ENCODE results near the gene SCARB1.
A peak's percentile ranks its signal among the peaks of the same experiment; 100 is the strongest.

The SCARB1 gene

DNA sequence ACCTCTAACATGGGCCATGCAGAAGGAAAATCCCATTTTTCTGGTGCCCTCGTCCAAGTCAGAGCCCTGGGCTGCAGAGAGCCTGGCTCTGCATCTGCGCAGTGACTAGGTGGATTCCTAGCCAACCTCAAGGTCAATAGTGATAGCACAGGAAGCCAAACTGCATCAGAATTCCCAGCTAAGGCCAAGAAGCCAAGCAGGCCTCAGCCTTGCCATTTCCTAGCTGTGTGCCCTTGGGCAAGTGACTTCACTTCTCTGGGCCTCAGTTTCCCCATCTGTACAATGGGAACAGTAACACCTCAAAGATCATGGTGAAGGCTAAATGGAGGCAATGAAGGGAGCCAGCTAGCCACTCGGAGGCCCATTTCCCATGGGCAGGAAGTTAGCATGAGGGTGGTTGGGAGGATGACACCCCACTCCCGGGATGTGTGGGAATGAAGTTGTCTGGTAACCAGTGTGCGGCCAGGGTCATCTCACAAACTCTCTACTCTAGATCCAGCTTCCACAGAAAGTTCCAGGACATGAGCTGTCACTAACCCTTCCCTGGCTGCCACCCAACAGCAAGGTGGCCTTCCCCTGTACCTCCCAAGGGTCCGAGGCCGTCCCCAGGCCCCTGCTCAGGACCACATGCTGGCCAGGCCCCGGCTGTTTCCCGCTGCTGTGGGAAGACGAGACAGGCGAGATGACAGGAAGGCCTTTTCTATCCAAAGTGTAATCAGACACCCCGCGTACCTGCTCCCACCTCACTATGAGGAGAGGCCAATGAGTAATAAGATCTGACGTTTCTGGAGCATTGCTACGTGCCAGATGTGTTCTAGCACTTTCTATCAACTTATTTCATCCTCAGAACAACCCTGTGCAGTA is 125.7 kb downstream of the SCARB1 start:
- Histone ChIP-seq H3K4me1 (ENCODE audit: control insufficient read depth, insufficient read depth, low read length) (peaks cover 22% of the 10 kb centered on the region), H3K27ac (ENCODE audit: low read depth, low read length) (peak overlapping the region; percentile 20), H3K4me3 (ENCODE audit: low read length) (no peak overlapping the region), H3K9ac (ENCODE audit: low read length) (no peak overlapping the region), H3K27me3 (ENCODE audit: control insufficient read depth, insufficient read depth, low read length) (no peaks in the 10 kb centered on the region), H3K36me3 (ENCODE audit: control insufficient read depth, insufficient read depth, low read length) (no peaks in the 10 kb centered on the region)

DNA sequence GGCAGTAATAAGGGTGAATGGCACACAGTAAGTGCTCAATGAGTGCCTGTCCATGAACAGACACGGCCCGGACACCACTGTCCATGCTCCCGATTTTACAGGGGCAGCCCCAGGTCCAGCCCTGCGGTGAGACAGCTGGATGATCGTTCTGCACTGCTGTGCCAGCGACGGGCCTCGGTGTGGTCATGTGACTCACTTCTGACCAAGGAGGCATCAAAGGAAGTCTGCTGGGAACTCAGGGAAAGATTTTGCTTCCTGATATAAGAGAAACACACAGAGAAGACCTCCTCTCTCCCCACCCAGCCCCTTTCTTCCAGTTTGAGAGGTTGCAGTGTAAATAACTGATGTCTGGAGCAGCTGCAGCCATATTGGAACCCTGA is 126.6 kb downstream of the SCARB1 start:
- Histone ChIP-seq H3K27me3 (ENCODE audit: control insufficient read depth, insufficient read depth, low read length) (no peaks in the 10 kb centered on the region), H3K27ac (ENCODE audit: low read depth, low read length) (peak overlapping the region; percentile 20), H3K4me1 (ENCODE audit: control insufficient read depth, insufficient read depth, low read length) (peaks cover 18% of the 10 kb centered on the region), H3K4me3 (ENCODE audit: low read length) (no peak overlapping the region), H3K9ac (ENCODE audit: low read length) (no peak overlapping the region), H3K36me3 (ENCODE audit: control insufficient read depth, insufficient read depth, low read length) (no peaks in the 10 kb centered on the region)

DNA sequence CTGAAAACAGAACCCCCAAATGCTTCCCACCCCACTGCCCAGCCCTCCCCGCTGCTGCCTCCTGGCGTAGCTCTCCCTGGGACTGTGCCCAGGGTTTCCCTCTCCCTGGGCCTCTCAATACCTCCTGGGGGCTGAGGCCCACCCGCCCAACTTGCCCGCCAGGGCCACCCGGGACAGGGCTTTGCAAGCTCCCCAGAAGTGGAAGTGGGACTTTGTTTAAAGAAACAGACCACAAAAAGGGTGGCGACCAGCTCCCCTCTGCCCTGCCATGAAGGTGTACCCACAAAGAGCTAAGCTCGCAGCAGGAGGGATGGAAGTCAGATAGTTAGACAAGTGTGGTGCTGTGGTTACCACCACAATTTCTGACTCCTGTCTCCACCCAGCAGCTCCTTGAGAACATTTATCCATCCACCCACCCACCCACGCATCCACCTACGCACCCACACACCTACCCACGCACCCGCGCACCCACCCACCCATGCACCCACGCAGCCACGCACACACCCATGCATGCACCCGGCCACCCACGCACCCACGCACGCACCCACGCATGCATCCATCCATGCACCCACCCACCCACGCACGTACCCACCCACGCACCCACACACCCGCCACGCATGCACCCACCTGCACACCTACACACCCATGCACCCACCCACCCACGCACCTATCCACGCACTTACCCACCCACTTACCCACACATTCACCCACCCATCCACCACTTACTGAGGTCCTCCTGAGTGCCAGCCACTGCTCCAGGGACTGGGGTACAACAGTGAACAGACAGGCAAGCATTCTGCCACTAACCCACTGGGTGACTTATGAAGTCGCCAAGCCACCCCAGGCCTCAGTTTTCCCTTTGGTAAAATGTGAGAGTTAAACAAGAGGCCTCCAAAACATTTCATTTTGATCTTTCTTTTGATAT is 127.3 kb downstream of the SCARB1 start:
- no peaks in the 10 kb centered on the region for H3K36me3 ChIP-seq (ENCODE audit: control insufficient read depth, insufficient read depth, low read length)
- peak overlapping the region; percentile 15 for H3K27ac ChIP-seq (ENCODE audit: low read depth, low read length)
- H3K27me3 ChIP-seq (ENCODE audit: control insufficient read depth, insufficient read depth, low read length) = no peaks in the 10 kb centered on the region
- no peak overlapping the region for H3K9ac ChIP-seq (ENCODE audit: low read length)
- peaks cover 13% of the 10 kb centered on the region for H3K4me1 ChIP-seq (ENCODE audit: control insufficient read depth, insufficient read depth, low read length)
- no peak overlapping the region for H3K4me3 ChIP-seq (ENCODE audit: low read length)

DNA sequence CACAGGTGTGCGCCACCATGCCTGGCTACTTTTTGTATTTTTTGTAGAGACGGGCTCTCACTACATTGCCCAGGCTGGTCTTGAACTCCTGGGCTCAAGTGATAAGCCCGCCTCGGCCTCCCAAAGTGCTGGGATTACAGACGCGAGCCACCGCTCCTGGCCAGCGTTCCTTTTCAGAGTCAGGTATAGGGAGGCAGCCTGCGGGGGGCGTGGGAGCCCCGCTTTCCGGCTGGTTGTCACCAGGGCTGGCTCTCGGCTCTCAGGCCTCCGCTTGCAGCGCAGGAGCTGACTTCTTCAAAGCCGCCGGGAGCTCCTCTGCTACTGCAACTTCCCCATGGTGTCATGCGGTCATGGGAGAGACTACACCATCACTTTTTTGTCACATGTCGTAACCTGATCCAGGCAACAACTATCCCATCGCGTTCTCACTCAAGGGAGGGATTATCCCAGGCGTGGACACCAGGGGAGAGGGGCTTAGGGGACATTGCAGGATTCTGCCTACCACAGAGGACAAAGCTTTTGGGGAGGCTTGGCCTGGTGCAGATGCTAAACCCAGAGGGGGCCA is 129.4 kb downstream of the SCARB1 start:
- Histone ChIP-seq H3K36me3 (ENCODE audit: control insufficient read depth, insufficient read depth, low read length) (no peaks in the 10 kb centered on the region), H3K4me3 (ENCODE audit: low read length) (no peak overlapping the region), H3K9ac (ENCODE audit: low read length) (peak overlapping the region; percentile 13), H3K27ac (ENCODE audit: low read depth, low read length) (peak overlapping the region; percentile 30), H3K4me1 (ENCODE audit: control insufficient read depth, insufficient read depth, low read length) (peaks cover 4% of the 10 kb centered on the region), H3K27me3 (ENCODE audit: control insufficient read depth, insufficient read depth, low read length) (no peaks in the 10 kb centered on the region)

DNA sequence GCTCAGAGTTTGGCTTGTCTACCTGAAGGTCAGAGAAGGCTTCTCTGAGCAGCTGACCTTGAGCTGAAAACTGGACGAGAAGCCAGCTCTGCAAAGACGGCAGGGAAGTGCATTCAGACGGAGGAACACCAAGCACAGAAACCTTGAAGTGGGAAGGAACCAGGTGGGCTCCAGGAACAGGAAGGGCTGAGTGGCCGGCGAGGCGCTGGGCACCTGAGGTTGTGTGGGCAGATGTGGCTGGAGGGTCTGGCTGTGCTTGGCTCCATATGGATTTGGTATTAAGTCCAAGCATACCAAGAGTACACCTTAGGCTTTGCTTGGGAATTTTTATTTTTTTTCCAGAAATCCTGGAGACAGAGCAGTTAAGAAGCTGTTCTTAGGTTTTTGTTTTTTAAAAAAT is 130.6 kb downstream of the SCARB1 start:
- Histone ChIP-seq H3K36me3 (ENCODE audit: control insufficient read depth, insufficient read depth, low read length) (no peaks in the 10 kb centered on the region), H3K27ac (ENCODE audit: low read depth, low read length) (no peak overlapping the region), H3K4me1 (ENCODE audit: control insufficient read depth, insufficient read depth, low read length) (peaks cover 4% of the 10 kb centered on the region), H3K27me3 (ENCODE audit: control insufficient read depth, insufficient read depth, low read length) (no peaks in the 10 kb centered on the region), H3K4me3 (ENCODE audit: low read length) (no peak overlapping the region), H3K9ac (ENCODE audit: low read length) (no peak overlapping the region)

DNA sequence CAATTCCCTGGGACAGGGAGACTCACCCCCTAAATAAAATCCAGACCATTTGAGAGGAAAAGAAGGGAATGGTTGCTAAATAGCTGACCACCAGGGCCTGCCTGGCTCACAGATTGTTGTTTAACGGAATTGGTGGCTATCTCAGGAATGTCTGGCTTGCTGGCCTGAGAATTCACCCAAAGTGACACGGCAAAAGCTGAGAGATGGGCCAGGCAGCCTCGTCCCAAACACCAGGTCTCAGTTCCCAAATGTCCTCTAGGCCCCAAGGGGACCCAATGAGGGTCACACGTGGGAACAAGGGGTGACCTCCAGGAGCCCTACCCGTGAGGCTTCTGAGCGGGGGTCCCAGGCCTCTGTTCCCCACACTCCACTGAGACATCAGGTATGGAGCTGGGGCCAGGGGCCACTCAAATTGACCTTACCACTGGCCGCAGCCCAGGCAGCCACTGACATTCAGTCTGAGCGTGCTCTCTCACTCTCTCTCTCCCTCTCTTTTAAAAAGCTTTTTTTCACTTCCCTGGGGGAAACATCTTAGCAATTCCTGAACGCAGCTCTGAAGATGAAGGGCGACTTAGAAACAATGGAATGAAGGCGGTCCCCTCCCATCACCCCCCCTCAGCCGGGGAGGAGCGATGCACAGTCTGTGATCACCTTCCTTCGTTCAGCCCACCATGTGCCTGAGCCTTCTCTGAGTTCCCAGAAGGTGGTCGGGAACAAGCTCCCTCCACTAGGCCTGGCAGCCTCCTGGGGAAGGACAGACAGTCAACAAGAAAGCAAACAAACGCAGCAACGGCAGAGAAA is 131.2 kb downstream of the SCARB1 start:
- Histone ChIP-seq H3K9ac (ENCODE audit: low read length) (no peak overlapping the region), H3K4me1 (ENCODE audit: control insufficient read depth, insufficient read depth, low read length) (peaks cover 4% of the 10 kb centered on the region), H3K27ac (ENCODE audit: low read depth, low read length) (no peak overlapping the region), H3K4me3 (ENCODE audit: low read length) (no peak overlapping the region), H3K27me3 (ENCODE audit: control insufficient read depth, insufficient read depth, low read length) (no peaks in the 10 kb centered on the region), H3K36me3 (ENCODE audit: control insufficient read depth, insufficient read depth, low read length) (no peaks in the 10 kb centered on the region)

DNA sequence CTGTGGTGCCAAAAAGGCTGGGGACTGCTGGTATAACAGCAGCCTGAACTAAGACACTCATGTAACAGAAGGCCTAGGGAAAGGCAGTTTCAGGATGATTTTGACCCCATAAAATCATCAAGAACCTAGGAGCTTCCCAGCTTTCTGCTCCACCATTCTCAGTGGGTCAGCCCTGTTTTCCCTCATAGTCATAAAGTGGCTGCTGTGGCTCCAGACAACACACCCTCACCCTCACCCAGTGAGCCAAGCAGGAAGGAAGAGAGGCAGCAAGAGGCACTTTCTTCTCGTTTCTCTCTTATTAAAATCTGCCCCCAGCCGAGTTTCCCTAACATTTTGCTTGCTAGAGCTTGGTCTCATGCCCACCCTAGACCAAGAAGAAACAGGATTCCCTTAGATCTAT is 131.8 kb downstream of the SCARB1 start:
- no peak overlapping the region for H3K4me3 ChIP-seq (ENCODE audit: low read length)
- no peaks in the 10 kb centered on the region for H3K27me3 ChIP-seq (ENCODE audit: control insufficient read depth, insufficient read depth, low read length)
- H3K4me1 ChIP-seq (ENCODE audit: control insufficient read depth, insufficient read depth, low read length) = peaks cover 4% of the 10 kb centered on the region
- H3K27ac ChIP-seq (ENCODE audit: low read depth, low read length) = no peak overlapping the region
- H3K9ac ChIP-seq (ENCODE audit: low read length) = no peak overlapping the region
- no peaks in the 10 kb centered on the region for H3K36me3 ChIP-seq (ENCODE audit: control insufficient read depth, insufficient read depth, low read length)

DNA sequence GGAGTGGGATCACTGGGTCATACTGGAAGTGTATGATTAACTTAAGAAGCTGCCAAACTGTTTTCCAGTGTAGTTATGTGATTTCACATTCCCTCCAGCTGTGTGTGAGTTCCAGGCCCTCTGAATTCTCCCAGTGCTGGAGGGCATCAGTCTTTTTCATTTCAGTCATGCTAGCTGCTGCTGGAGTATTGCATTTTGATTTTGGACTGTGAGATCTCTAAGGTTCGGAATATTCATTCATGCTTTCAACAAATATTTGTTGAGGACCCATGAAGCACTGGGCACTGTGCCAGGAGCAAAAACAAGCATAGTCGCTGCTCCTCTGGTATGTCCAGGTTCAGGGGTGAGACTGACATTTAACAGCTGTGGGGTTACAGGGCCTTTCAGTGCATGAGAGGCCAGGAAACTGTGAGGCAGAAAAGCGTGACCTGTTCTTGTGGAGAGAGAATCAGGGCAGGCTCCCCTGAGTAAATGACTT is 133.2 kb downstream of the SCARB1 start:
- no peak overlapping the region for H3K4me3 ChIP-seq (ENCODE audit: low read length)
- H3K27me3 ChIP-seq (ENCODE audit: control insufficient read depth, insufficient read depth, low read length) = no peaks in the 10 kb centered on the region
- peak overlapping the region; percentile 8 for H3K27ac ChIP-seq (ENCODE audit: low read depth, low read length)
- H3K9ac ChIP-seq (ENCODE audit: low read length) = no peak overlapping the region
- H3K4me1 ChIP-seq (ENCODE audit: control insufficient read depth, insufficient read depth, low read length) = peaks cover 7% of the 10 kb centered on the region
- H3K36me3 ChIP-seq (ENCODE audit: control insufficient read depth, insufficient read depth, low read length) = no peaks in the 10 kb centered on the region

DNA sequence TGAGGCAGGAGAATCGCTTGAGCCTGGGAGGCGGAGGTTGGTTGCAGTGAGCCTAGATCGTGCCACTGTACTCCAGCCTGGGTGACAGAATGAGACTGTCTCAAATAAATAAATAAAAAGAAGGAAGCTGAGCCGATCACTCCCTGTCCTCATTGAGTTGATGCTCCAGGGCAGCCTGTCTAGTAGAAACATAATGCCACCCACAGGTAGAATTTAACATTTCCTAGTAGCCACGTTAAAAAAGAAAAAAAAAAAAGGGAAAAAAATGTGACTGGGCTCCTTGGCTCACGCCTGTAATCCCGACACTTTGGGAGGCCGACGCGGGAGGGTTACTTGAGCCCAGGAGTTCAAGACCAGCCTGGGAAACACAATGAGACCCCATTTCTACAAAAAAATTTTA is 135.7 kb downstream of the SCARB1 start:
- no peaks in the 10 kb centered on the region for H3K27me3 ChIP-seq (ENCODE audit: control insufficient read depth, insufficient read depth, low read length)
- no peaks in the 10 kb centered on the region for H3K36me3 ChIP-seq (ENCODE audit: control insufficient read depth, insufficient read depth, low read length)
- peaks cover 5% of the 10 kb centered on the region for H3K4me1 ChIP-seq (ENCODE audit: control insufficient read depth, insufficient read depth, low read length)
- no peak overlapping the region for H3K9ac ChIP-seq (ENCODE audit: low read length)
- no peak overlapping the region for H3K27ac ChIP-seq (ENCODE audit: low read depth, low read length)
- no peak overlapping the region for H3K4me3 ChIP-seq (ENCODE audit: low read length)

DNA sequence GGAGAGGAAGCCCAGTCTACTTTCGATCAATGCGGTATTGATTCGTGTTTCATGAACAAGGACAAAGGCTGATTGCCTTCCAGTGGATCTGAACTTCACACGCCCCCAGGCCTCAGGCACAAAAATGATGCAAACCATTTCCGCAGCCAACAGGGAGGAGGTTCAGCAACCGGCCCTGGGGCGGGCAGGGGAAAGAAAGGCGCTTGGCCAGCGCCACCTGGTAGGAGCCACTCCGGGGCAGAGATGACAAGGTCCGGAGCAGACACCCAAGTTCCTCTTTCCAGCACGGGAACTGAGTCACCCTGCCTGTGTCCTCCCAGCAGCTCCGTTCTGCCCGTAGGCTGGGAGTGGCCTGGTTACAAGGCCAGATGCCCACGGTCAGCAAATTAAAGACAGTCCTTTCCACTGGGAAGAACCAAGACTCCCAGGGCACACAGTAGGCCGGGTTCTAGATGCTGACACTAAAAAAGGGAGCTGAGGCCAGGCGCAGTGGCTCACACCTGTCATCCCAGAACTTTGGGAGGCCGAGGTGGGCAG is 136.3 kb downstream of the SCARB1 start:
- Histone ChIP-seq H3K27ac (ENCODE audit: low read depth, low read length) (peak overlapping the region; percentile 45), H3K4me1 (ENCODE audit: control insufficient read depth, insufficient read depth, low read length) (peaks cover 3% of the 10 kb centered on the region), H3K36me3 (ENCODE audit: control insufficient read depth, insufficient read depth, low read length) (no peaks in the 10 kb centered on the region), H3K4me3 (ENCODE audit: low read length) (no peak overlapping the region), H3K27me3 (ENCODE audit: control insufficient read depth, insufficient read depth, low read length) (no peaks in the 10 kb centered on the region), H3K9ac (ENCODE audit: low read length) (no peak overlapping the region)
